Stomach (tissue), 9 donors: ENCODE results near the gene CPSF4L. TPM values are rescaled to one million over a fixed set of nuclear protein-coding genes. Genes with fewer than 3 reads are reported as not detected.

Experiments
- DNase-seq, 2 donors: peaks; one replicate each; pipeline versions ENCODE4 v3.0.0 to v3.0.0-alpha.2; 2013 to 2019
- H3K27ac ChIP-seq, 5 donors: fragments of 200-600 bp in 4 of 5; sonication (generic) in 4 of 5; one replicate each; pipeline ENCODE4 v1.5.1; 2013 to 2019; ENCODE audit warnings: mild to moderate bottlenecking in 1 of 5, moderate library complexity in 1 of 5
- H3K27me3 ChIP-seq, 3 donors: fragments of 200-600 bp; sonication (generic); one replicate each; pipeline ENCODE4 v1.5.1; 2017 to 2019; ENCODE audit warnings: mixed run types in 1 of 3
- H3K36me3 ChIP-seq, 4 donors: fragments of 200-600 bp; sonication (generic); 1 replicate in 3 of 4; 2 replicates in 1 of 4; pipeline ENCODE4 v1.5.1; 2016 to 2019
- H3K4me1 ChIP-seq, 4 donors: fragments of 200-600 bp; sonication (generic); one replicate each; pipeline ENCODE4 v1.5.1; 2016 to 2019
- H3K4me3 ChIP-seq, 4 donors: fragments of 200-600 bp; sonication (generic) in 3 of 4; one replicate each; pipeline ENCODE4 v1.5.1; 2016 to 2019; ENCODE audit warnings: mild to moderate bottlenecking in 1 of 4
- H3K9me3 ChIP-seq, 4 donors: fragments of 200-600 bp; sonication (generic); one replicate each; pipeline ENCODE4 v1.5.1; 2016 to 2019
- EP300 ChIP-seq: sonication (generic); formaldehyde crosslinking; IDR thresholded peaks from one replicate; pipeline ENCODE4 v1.6.1; 2017; ENCODE audit warnings: antibody characterized with exemption
- POLR2A ChIP-seq, 4 donors: fragments of 450-650 bp; IDR thresholded peaks; one replicate each; pipeline ENCODE4 v1.6.1; 2016; ENCODE audit warnings: antibody characterized with exemption in 4 of 4, control low read depth in 2 of 4, mild to moderate bottlenecking in 1 of 4, moderate library complexity in 1 of 4
- POLR2AphosphoS5 ChIP-seq, 3 donors: sonication (generic); formaldehyde crosslinking; IDR thresholded peaks; one replicate each; pipeline ENCODE4 v1.6.1; 2016; ENCODE audit warnings: antibody characterized with exemption in 3 of 3
- WGBS, 5 donors: extraction: QIAGEN DNeasy Blood & Tissue Kit in 3 of 5; methylation state at CpG; one replicate each; pipeline versions ENCODE4 v1.1.5 to v1.1.7; 2013 to 2018; 5-methylcytosine and 5-hydroxymethylcytosine counted together
- intact Hi-C: fragments of 100-400 bp; cut with DNase I; formaldehyde crosslinking; loops from one replicate; pipeline ENCODE4 v1.15.1; 2023; ENCODE audit warnings: low total_unique reads
- polyA plus RNA-seq, 3 donors: library from polyadenylated mRNA; stranded (reverse); fragments of 200-250 nt; gene quantifications; one replicate each; pipeline ENCODE4 v1.2.3, GENCODE V29; 2013
- total RNA-seq, 5 donors: library from RNA; depleted of rRNA; stranded (reverse); fragments of >200 nt; gene quantifications; one replicate each; pipeline versions ENCODE4 v1.1.0 to v1.2.3, GENCODE V29; 2014 to 2016
- TF ChIP-seq, protein P1 (sequence below), 7 experiments: fragments of 450-650 bp in 4 of 7; fragments of 200-600 bp in 3 of 7; sonication (generic) in 3 of 7; IDR thresholded peaks; one replicate each; pipeline ENCODE4 v1.5.1; 2016 to 2019; ENCODE audit warnings: antibody characterized with exemption in 7 of 7, control low read depth in 2 of 7, mild to moderate bottlenecking in 1 of 7
- donor health status: healthy with polysubstance abuse.
- donor health status: Bipolar disorder and iron deficiency.
- donor health status: healthy.

The CPSF4L gene
- total and polyA plus RNA-seq, 8 donors, result not detected

DNA sequence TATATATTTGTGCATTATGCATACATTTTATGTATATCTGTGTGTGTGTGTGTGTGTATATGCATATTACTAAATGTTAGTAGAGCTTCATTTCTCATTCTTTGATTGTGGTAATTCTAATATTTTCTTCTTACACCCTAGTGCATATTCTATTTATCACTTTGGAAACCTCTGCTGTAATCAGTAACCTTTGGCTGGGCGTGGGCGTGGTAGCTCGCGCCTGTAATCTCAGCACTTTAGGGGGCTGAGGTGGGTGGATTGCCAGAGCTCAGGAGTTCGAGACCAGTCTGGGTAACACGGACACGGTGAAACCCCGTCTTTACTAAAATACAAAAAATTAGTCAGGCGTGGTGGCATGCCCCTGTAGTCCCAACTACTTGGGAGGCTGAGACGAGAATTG lies 26.9 kb downstream of the CPSF4L start:
- no peak overlapping the region for H3K4me3 ChIP-seq
- WGBS, 5 donors, result 57 to 77% (median 70%) methylated on average over 10 of the region's 10 CpGs
- H3K36me3 ChIP-seq, result peaks cover 8 to 35% (median 24%) of the 10 kb centered on the region in 4 donors
- peaks cover 12 to 65% (median 47%) of the 10 kb centered on the region in 4 donors for H3K4me1 ChIP-seq
- no peaks in the 10 kb centered on the region for H3K27me3 ChIP-seq
- peak in 1 of 2 donors; percentile 40 for DNase-seq
- no peaks in the 10 kb centered on the region for H3K9me3 ChIP-seq
- intact Hi-C loops, result no loop called here
- no peak overlapping the region for H3K27ac ChIP-seq
- TF ChIP-seq POLR2A (IDR thresholded peaks at IDR 0.05), result no peak
- TF ChIP-seq, protein P1, sequence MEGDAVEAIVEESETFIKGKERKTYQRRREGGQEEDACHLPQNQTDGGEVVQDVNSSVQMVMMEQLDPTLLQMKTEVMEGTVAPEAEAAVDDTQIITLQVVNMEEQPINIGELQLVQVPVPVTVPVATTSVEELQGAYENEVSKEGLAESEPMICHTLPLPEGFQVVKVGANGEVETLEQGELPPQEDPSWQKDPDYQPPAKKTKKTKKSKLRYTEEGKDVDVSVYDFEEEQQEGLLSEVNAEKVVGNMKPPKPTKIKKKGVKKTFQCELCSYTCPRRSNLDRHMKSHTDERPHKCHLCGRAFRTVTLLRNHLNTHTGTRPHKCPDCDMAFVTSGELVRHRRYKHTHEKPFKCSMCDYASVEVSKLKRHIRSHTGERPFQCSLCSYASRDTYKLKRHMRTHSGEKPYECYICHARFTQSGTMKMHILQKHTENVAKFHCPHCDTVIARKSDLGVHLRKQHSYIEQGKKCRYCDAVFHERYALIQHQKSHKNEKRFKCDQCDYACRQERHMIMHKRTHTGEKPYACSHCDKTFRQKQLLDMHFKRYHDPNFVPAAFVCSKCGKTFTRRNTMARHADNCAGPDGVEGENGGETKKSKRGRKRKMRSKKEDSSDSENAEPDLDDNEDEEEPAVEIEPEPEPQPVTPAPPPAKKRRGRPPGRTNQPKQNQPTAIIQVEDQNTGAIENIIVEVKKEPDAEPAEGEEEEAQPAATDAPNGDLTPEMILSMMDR (IDR thresholded peaks at IDR 0.05), result no peak
- no peak for TF ChIP-seq EP300
- no peak for TF ChIP-seq POLR2AphosphoS5 (IDR thresholded peaks at IDR 0.05)

DNA sequence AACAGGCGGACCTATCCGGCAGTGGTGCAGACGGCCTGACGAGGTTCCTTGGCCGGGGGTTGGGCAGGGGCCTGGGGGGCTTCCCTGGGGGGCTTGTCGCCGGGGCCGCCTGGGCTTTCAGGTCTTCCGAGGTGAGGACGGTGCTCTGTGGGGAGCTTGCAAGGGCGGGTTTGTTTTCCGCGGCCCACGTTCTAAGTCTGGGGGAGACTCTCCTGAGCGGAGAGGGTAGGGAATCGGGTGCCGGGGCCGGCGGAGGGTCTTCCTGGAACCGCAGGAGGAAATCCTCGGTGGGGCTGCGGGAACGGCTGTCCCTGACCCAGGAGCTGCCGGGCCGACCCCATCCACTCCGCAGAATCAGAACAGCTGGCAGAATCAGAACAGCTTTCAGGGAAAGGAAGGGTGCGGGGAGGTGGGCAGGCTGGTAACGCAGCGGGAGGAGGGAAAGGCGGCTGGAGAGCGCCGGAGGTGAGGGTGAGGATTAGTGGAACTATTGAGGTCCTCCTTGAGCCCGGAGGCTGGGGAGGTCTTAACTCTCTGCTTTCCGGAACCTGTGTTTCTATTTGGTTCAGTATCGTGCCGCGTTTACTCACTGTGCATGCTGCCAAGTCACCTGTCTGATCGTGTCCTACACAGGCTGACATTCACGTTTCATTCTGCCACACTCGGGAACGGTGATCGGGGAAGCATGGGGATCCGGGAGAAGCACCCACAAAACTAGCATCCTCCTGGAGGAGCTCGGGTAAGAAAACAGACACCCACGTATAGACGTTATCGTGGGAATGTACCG lies 28.9 kb downstream of the CPSF4L start:
- H3K27me3 ChIP-seq, result no peaks in the 10 kb centered on the region
- H3K4me1 ChIP-seq, result peaks cover 27 to 69% (median 58%) of the 10 kb centered on the region in 4 donors
- peak overlapping the region; percentile 69 to 98 (median 86) for H3K4me3 ChIP-seq
- intact Hi-C loops, result no loop called here
- WGBS, 5 donors, result 0 to 1% (median 0%) methylated on average over 34 to 48 of the region's 48 CpGs
- H3K36me3 ChIP-seq, result peaks cover 8 to 27% (median 24%) of the 10 kb centered on the region in 4 donors
- DNase-seq, result peak; percentile 54 to 73
- TF ChIP-seq POLR2A (IDR thresholded peaks at IDR 0.05) (no peak), POLR2AphosphoS5 (IDR thresholded peaks at IDR 0.05) (peak in 1 of 3 donors; percentile 36), EP300 (no peak)
- TF ChIP-seq, protein P1 (IDR thresholded peaks at IDR 0.05), result no peak
- no peaks in the 10 kb centered on the region for H3K9me3 ChIP-seq
- peak overlapping the region; percentile 87 to 93 (median 92) for H3K27ac ChIP-seq

DNA sequence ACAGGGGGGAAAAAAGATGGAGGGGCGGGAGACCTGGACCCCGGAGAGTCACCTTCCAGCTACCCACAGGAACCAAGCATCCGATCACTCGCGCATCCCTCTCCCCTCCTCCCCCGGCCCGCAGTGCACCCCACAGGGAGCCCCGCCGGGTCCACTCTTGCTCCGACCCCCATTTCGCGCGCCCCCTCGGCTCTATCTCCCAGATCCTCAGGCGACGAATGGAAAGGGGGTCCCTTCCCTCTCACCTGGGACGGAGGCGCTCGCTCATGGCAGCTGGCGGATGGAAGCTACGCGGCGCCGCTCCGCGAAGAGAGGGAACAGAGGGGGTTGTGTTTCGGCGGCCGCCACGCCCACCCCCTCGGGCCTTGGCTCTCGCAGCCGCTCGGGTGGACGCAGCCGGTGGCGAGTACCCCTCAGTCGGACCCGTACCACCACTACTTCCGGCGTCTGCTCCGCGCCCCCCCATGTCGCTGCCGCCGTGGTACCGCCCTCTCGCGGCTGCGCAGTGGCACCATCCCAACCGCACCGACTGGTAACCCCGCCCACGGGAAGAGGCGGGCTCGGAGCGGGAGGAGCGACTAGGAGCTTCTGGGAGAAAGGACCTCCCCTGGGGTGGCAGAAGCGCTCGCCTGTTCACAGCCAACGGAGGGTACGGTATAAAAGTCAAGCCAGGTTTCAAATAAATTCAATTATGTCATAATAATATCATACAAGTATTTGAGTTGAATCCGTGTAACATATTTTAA lies 29.7 kb downstream of the CPSF4L start:
- intact Hi-C loops, result no loop called here
- Histone ChIP-seq H3K9me3 (no peaks in the 10 kb centered on the region), H3K4me1 (peaks cover 34 to 69% (median 57%) of the 10 kb centered on the region in 4 donors), H3K27me3 (no peaks in the 10 kb centered on the region), H3K27ac (peak overlapping the region; percentile 87 to 93 (median 92)), H3K36me3 (peaks cover 8 to 22% (median 20%) of the 10 kb centered on the region in 4 donors), H3K4me3 (peak overlapping the region; percentile 69 to 98 (median 86))
- 0 to 1% (median 1%) methylated on average over 41 to 63 of the region's 63 CpGs for WGBS, 5 donors
- peak; percentile 96 to 99 for DNase-seq
- TF ChIP-seq EP300 (no peak), POLR2AphosphoS5 (IDR thresholded peaks at IDR 0.05) (peak; percentile 63 to 97 (median 87)), POLR2A (IDR thresholded peaks at IDR 0.05) (peak in 2 of 4 donors; percentile 27 to 41)
- TF ChIP-seq, protein P1 (IDR thresholded peaks at IDR 0.05), result peak in 4 of 7 experiments; percentile 27 to 57 (median 32)

DNA sequence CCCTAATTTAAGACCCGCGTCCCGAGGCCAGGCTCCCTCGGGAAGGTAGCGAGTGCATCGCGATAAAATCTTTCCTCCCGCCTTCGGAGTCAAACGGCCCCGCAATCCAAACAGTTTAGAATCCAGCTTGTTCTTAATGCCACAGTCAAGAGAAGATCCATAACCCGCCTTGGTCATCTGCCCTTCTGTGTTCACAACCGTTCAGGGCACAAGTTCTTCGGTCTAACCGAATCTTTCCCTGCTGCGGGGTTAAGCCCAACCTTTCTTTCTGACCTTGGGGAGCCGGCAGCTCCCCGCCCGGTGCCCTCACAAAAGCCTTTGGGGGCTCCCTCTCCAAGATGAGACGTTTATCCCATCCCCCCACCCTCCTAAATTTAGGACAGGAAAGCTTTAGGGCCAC lies 30.3 kb downstream of the CPSF4L start:
- Histone ChIP-seq H3K27me3 (no peaks in the 10 kb centered on the region), H3K9me3 (no peaks in the 10 kb centered on the region), H3K4me3 (peak overlapping the region; percentile 69 to 98 (median 86)), H3K27ac (peak overlapping the region; percentile 87 to 93 (median 92)), H3K4me1 (peaks cover 37 to 69% (median 59%) of the 10 kb centered on the region in 4 donors), H3K36me3 (peaks cover 3 to 18% (median 14%) of the 10 kb centered on the region in 4 donors)
- peak in 1 of 2 donors; percentile 40 for DNase-seq
- 0 to 1% (median 0%) methylated on average over 20 of the region's 20 CpGs for WGBS, 5 donors
- intact Hi-C loops, result no loop called here
- no peak for TF ChIP-seq POLR2A (IDR thresholded peaks at IDR 0.05)
- TF ChIP-seq EP300, result no peak
